GM19025 (cell line): ENCODE data around the gene TLR8.

ENCODE experiments used
- ATAC-seq: cut with Tn5 transposase; IDR thresholded peaks from one replicate; pipeline ENCODE4 v1.9.1; 2021; ENCODE audit warnings: mild to moderate bottlenecking, low read depth, moderate library complexity; ENCODE audit not compliant: unreplicated experiment

The TLR8 gene

GRCh38 chrX:12906046-12906761 lies at the start of gene TLR8:
TLR8 (plus strand) TSS chrX:12906620; CDS start chrX:12906707, 87 bp downstream.
- no peak for ATAC-seq

- ATAC-seq: no peak
Measured at GRCh38 chrX:12865359-12865758, 41.1 kb upstream of the TLR8 start.

GRCh38 chrX:12866451-12867377 lies 39.7 kb upstream of the TLR8 start, which contains the start of gene TLR7:
TLR7 (plus strand) TSS chrX:12867072; CDS start chrX:12867579, 507 bp downstream.
- ATAC-seq: no peak

GRCh38 chrX:12867685-12868084 lies 38.7 kb upstream of the TLR8 start:
- no peak for ATAC-seq

- peak; percentile 72 for ATAC-seq
Measured at GRCh38 chrX:12868747-12869146, 37.7 kb upstream of the TLR8 start.

- ATAC-seq: no peak
Measured at GRCh38 chrX:12871257-12871656, 35.2 kb upstream of the TLR8 start.

- ATAC-seq: no peak
Measured at GRCh38 chrX:12872741-12873140, 33.7 kb upstream of the TLR8 start.

GRCh38 chrX:12874581-12874980 lies 31.8 kb upstream of the TLR8 start:
- ATAC-seq: no peak

- no peak for ATAC-seq
Measured at GRCh38 chrX:12877386-12877785, 29.0 kb upstream of the TLR8 start.

- ATAC-seq: no peak
Measured at GRCh38 chrX:12878536-12878935, 27.9 kb upstream of the TLR8 start.

GRCh38 chrX:12881914-12882313 lies 24.5 kb upstream of the TLR8 start:
- ATAC-seq: no peak

- ATAC-seq: no peak
Measured at GRCh38 chrX:12885508-12885907, 20.9 kb upstream of the TLR8 start.

GRCh38 chrX:12886545-12886944 lies 19.9 kb upstream of the TLR8 start:
- ATAC-seq: no peak

GRCh38 chrX:12887141-12887540 lies 19.3 kb upstream of the TLR8 start:
- ATAC-seq: no peak

GRCh38 chrX:12887767-12888166 lies 18.7 kb upstream of the TLR8 start:
- ATAC-seq: no peak

- peak; percentile 52 for ATAC-seq
Measured at GRCh38 chrX:12890467-12890866, 16.0 kb upstream of the TLR8 start.

GRCh38 chrX:12891171-12891570 lies 15.2 kb upstream of the TLR8 start:
- no peak for ATAC-seq

GRCh38 chrX:12891915-12892506 lies 14.4 kb upstream of the TLR8 start:
- peak; percentile 57 for ATAC-seq

- no peak for ATAC-seq
Measured at GRCh38 chrX:12892716-12893115, 13.7 kb upstream of the TLR8 start.

- no peak for ATAC-seq
Measured at GRCh38 chrX:12894074-12895030, 12.1 kb upstream of the TLR8 start.
